HepG2 (cell line): ENCODE results near the gene KAT14.

Experiments
- EZH2 ChIP-seq: conservative IDR thresholded peaks from 2 replicates; pipeline ENCODE4 v1.6.1; 2012; ENCODE audit warnings: mild to moderate bottlenecking, low read depth, low read length, moderate library complexity
- MYNN ChIP-seq: sonication (generic); formaldehyde crosslinking; IDR thresholded peaks from 2 replicates; pipeline ENCODE4 v1.4.0; 2020; ENCODE audit warnings: mild to moderate bottlenecking, low read depth, missing genetic modification reagents
- POLR2AphosphoS5 ChIP-seq: IDR thresholded peaks from 2 replicates; pipeline ENCODE4 v1.6.1; 2012; ENCODE audit warnings: low read depth, low read length
- TF ChIP-seq, protein P1 (sequence below), 2 experiments: IDR thresholded peaks; 2 replicates each; pipeline ENCODE4 v1.6.1; 2011 to 2012; ENCODE audit warnings: low read length in 2 of 2, borderline replicate concordance in 1 of 2, low read depth in 1 of 2, mild to moderate bottlenecking in 1 of 2, moderate library complexity in 1 of 2
- TF ChIP-seq, protein P2 (sequence below): sonication (generic); formaldehyde crosslinking; IDR thresholded peaks from 2 replicates; pipeline ENCODE4 v1.5.0; 2020; ENCODE audit warnings: missing genetic modification reagents
- TF ChIP-seq, protein P3 (sequence below): sonication (generic); formaldehyde crosslinking; IDR thresholded peaks from 2 replicates; pipeline ENCODE4 v1.8.1; 2022; ENCODE audit warnings: low read depth, mild to moderate bottlenecking, missing genetic modification reagents
- TF ChIP-seq, protein P4 (sequence below): sonication (generic); formaldehyde crosslinking; IDR thresholded peaks from 2 replicates; pipeline ENCODE4 v1.4.0; 2020; ENCODE audit warnings: low read depth, mild to moderate bottlenecking, missing genetic modification reagents
- TF ChIP-seq, protein P5 (sequence below): IDR thresholded peaks from 2 replicates; pipeline ENCODE4 v1.6.1; 2018; ENCODE audit warnings: missing genetic modification reagents, mild to moderate bottlenecking, missing compliant biosample characterization
- TF ChIP-seq, protein P6 (sequence below): sonication (generic); formaldehyde crosslinking; IDR thresholded peaks from 2 replicates; pipeline ENCODE4 v1.5.0; 2020; ENCODE audit warnings: mild to moderate bottlenecking, missing genetic modification reagents, moderate library complexity

DNA sequence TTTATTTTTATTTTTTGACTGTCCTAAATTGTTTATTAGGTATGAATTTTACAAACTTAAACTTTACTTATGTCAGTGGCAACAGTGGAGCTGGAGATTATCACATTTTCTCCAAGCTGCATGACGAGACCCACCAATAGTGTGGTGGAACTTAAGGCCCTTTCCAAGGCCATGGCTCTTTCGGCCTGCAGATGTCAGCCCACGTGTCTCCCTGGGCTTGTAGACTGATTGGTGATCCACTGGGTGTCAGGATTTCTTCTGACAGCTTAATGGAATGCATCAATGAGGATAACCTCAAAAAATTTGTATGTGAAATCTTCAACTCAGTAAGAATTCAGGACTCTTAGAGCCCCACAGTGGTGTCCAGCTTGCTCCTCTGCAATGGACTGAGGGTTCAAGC is 47.6 kb upstream of the KAT14 start:
- TF ChIP-seq, protein P1, sequence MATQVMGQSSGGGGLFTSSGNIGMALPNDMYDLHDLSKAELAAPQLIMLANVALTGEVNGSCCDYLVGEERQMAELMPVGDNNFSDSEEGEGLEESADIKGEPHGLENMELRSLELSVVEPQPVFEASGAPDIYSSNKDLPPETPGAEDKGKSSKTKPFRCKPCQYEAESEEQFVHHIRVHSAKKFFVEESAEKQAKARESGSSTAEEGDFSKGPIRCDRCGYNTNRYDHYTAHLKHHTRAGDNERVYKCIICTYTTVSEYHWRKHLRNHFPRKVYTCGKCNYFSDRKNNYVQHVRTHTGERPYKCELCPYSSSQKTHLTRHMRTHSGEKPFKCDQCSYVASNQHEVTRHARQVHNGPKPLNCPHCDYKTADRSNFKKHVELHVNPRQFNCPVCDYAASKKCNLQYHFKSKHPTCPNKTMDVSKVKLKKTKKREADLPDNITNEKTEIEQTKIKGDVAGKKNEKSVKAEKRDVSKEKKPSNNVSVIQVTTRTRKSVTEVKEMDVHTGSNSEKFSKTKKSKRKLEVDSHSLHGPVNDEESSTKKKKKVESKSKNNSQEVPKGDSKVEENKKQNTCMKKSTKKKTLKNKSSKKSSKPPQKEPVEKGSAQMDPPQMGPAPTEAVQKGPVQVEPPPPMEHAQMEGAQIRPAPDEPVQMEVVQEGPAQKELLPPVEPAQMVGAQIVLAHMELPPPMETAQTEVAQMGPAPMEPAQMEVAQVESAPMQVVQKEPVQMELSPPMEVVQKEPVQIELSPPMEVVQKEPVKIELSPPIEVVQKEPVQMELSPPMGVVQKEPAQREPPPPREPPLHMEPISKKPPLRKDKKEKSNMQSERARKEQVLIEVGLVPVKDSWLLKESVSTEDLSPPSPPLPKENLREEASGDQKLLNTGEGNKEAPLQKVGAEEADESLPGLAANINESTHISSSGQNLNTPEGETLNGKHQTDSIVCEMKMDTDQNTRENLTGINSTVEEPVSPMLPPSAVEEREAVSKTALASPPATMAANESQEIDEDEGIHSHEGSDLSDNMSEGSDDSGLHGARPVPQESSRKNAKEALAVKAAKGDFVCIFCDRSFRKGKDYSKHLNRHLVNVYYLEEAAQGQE (IDR thresholded peaks at IDR 0.05; ENCODE audit: borderline replicate concordance in 1 of 2, low read depth in 1 of 2, low read length in 2 of 2), result no peak
- TF ChIP-seq, protein P2, sequence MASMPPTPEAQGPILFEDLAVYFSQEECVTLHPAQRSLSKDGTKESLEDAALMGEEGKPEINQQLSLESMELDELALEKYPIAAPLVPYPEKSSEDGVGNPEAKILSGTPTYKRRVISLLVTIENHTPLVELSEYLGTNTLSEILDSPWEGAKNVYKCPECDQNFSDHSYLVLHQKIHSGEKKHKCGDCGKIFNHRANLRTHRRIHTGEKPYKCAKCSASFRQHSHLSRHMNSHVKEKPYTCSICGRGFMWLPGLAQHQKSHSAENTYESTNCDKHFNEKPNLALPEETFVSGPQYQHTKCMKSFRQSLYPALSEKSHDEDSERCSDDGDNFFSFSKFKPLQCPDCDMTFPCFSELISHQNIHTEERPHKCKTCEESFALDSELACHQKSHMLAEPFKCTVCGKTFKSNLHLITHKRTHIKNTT (CRISPR knock-in tag), result no peak
- TF ChIP-seq POLR2AphosphoS5, result no peak
- TF ChIP-seq EZH2, result no peak
- TF ChIP-seq, protein P3, sequence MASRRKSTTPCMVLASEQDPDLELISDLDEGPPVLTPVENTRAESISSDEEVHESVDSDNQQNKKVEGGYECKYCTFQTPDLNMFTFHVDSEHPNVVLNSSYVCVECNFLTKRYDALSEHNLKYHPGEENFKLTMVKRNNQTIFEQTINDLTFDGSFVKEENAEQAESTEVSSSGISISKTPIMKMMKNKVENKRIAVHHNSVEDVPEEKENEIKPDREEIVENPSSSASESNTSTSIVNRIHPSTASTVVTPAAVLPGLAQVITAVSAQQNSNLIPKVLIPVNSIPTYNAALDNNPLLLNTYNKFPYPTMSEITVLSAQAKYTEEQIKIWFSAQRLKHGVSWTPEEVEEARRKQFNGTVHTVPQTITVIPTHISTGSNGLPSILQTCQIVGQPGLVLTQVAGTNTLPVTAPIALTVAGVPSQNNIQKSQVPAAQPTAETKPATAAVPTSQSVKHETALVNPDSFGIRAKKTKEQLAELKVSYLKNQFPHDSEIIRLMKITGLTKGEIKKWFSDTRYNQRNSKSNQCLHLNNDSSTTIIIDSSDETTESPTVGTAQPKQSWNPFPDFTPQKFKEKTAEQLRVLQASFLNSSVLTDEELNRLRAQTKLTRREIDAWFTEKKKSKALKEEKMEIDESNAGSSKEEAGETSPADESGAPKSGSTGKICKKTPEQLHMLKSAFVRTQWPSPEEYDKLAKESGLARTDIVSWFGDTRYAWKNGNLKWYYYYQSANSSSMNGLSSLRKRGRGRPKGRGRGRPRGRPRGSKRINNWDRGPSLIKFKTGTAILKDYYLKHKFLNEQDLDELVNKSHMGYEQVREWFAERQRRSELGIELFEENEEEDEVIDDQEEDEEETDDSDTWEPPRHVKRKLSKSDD (CRISPR knock-in tag), result no peak
- no peak for TF ChIP-seq MYNN (CRISPR knock-in tag)
- TF ChIP-seq, protein P4, sequence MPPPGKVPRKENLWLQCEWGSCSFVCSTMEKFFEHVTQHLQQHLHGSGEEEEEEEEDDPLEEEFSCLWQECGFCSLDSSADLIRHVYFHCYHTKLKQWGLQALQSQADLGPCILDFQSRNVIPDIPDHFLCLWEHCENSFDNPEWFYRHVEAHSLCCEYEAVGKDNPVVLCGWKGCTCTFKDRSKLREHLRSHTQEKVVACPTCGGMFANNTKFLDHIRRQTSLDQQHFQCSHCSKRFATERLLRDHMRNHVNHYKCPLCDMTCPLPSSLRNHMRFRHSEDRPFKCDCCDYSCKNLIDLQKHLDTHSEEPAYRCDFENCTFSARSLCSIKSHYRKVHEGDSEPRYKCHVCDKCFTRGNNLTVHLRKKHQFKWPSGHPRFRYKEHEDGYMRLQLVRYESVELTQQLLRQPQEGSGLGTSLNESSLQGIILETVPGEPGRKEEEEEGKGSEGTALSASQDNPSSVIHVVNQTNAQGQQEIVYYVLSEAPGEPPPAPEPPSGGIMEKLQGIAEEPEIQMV (CRISPR knock-in tag), result no peak
- TF ChIP-seq, protein P5, sequence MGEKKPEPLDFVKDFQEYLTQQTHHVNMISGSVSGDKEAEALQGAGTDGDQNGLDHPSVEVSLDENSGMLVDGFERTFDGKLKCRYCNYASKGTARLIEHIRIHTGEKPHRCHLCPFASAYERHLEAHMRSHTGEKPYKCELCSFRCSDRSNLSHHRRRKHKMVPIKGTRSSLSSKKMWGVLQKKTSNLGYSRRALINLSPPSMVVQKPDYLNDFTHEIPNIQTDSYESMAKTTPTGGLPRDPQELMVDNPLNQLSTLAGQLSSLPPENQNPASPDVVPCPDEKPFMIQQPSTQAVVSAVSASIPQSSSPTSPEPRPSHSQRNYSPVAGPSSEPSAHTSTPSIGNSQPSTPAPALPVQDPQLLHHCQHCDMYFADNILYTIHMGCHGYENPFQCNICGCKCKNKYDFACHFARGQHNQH, result no peak
- TF ChIP-seq, protein P6, sequence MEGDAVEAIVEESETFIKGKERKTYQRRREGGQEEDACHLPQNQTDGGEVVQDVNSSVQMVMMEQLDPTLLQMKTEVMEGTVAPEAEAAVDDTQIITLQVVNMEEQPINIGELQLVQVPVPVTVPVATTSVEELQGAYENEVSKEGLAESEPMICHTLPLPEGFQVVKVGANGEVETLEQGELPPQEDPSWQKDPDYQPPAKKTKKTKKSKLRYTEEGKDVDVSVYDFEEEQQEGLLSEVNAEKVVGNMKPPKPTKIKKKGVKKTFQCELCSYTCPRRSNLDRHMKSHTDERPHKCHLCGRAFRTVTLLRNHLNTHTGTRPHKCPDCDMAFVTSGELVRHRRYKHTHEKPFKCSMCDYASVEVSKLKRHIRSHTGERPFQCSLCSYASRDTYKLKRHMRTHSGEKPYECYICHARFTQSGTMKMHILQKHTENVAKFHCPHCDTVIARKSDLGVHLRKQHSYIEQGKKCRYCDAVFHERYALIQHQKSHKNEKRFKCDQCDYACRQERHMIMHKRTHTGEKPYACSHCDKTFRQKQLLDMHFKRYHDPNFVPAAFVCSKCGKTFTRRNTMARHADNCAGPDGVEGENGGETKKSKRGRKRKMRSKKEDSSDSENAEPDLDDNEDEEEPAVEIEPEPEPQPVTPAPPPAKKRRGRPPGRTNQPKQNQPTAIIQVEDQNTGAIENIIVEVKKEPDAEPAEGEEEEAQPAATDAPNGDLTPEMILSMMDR (CRISPR knock-in tag), result peak; percentile 53
